Retinal pigment epithelial cell (primary cell): ENCODE measurements around the gene IGF2BP3.

ENCODE experiments used
- DNase-seq: peaks from one replicate; pipeline ENCODE4 v3.0.0-alpha.2; 2010; ENCODE audit warnings: low read depth
- H3K4me3 ChIP-seq: 2 replicates; pipeline ENCODE4 v1.5.1; 2011; ENCODE audit warnings: mild to moderate bottlenecking, low read length, control low read depth, moderate library complexity
- TF ChIP-seq, protein P1 (sequence below): conservative IDR thresholded peaks from 2 replicates; pipeline ENCODE4 v1.5.1; 2011; ENCODE audit warnings: low read depth, low read length, control low read depth, inconsistent platforms

IGF2BP3 gene

GRCh38 chr7:23347682-23348180 is 122.6 kb downstream of the IGF2BP3 start:
- peak overlapping the region; percentile 43 for H3K4me3 ChIP-seq
- peak; percentile 77 for DNase-seq
- TF ChIP-seq, protein P1, sequence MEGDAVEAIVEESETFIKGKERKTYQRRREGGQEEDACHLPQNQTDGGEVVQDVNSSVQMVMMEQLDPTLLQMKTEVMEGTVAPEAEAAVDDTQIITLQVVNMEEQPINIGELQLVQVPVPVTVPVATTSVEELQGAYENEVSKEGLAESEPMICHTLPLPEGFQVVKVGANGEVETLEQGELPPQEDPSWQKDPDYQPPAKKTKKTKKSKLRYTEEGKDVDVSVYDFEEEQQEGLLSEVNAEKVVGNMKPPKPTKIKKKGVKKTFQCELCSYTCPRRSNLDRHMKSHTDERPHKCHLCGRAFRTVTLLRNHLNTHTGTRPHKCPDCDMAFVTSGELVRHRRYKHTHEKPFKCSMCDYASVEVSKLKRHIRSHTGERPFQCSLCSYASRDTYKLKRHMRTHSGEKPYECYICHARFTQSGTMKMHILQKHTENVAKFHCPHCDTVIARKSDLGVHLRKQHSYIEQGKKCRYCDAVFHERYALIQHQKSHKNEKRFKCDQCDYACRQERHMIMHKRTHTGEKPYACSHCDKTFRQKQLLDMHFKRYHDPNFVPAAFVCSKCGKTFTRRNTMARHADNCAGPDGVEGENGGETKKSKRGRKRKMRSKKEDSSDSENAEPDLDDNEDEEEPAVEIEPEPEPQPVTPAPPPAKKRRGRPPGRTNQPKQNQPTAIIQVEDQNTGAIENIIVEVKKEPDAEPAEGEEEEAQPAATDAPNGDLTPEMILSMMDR = no peak

DNA sequence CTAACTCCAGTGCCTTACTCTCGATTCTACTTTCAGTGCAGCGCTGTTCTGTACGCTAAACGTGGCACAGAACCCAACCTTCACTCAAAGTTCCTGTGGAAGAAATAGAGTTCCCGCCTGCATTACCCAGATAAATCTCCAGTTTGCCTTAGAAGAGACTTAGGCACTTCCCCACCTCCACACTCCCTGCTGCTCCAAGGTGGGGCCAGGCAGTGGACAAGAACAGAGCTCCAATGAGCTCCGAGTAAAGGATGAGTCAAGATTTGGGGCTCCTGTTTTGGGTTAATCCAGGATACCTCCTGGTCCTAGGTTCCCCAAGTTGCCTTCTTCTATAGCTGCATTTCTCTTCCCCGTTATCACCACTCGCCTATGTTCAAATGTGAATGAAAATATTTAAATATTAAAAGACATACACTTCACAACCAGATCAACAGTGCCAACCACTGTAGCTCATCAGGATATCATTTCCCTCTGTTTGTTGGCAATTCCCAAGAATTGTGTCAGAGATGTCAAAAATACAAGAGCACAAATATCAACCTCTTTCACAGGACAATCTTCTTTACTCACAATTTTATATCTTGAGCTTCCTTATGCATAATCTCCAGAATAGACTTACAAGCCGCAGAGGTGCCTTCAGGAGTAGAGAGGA is 123.1 kb downstream of the IGF2BP3 start:
- no peak for DNase-seq
- peak overlapping the region; percentile 43 for H3K4me3 ChIP-seq
- TF ChIP-seq, protein P1 = no peak

DNA sequence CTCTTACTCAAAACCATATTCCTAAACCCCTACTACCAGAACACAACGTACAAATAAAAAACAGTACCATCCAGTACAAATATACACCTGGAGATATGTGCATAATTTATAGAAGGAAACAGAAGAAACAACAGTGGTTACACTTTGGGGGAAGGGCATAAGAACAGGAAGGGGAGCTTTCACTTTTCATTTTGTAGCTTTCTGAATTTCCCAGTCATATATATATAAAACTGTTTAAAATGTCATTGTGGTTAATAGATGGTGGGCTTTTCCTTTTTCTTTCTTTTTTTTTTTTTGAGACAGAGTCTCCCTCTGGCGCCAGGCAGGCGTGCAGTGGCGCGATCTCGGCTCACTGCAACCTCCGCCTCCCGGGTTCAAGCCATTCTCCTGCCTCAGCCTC is 124.0 kb downstream of the IGF2BP3 start:
- H3K4me3 ChIP-seq = peak overlapping the region; percentile 5
- TF ChIP-seq, protein P1 = no peak
- no peak for DNase-seq

- TF ChIP-seq, protein P1 = no peak
- H3K4me3 ChIP-seq = peak overlapping the region; percentile 19
- DNase-seq = peak; percentile 76
Measured at GRCh38 chr7:23345601-23346000, 124.7 kb downstream of the IGF2BP3 start.

DNA sequence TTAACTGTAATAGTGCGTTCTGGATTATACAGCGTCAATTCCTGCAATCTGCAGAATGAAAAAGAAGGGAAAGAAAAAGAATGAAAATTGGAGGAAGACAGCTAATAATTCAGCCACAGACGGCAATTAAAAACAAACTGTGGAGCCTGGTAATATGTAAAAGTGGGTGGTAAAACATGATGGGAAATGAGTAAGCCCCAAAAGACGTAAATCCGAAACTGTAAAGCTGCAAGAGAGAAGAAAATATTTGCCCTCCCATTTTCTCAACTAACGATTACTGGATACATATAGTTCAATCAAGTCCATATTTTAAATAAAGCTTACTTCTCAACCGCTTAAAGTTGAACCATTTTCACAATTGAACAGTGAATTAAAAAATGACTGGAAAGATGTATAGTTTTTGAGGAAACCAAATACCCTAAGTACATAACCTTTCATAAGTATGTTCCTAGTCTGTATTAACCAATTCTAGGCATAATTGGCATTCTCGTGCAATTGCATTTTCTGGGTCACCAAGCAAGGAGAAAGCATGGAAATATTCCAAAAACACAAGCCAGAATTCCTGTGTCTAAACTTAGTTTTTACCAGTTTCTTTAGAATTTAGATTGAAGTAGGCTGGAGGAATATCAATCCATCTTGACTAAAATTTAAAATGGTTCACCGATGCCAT is 126.3 kb downstream of the IGF2BP3 start:
- peak overlapping the region; percentile 19 for H3K4me3 ChIP-seq
- TF ChIP-seq, protein P1 = no peak
- peak; percentile 85 for DNase-seq

- H3K4me3 ChIP-seq = no peak overlapping the region
- no peak for DNase-seq
- TF ChIP-seq, protein P1 = no peak
Measured at GRCh38 chr7:23343102-23343501, 127.2 kb downstream of the IGF2BP3 start.
